ENCODE results near the gene ANAPC1. TPM values are rescaled to one million over a fixed set of nuclear protein-coding genes. Genes with fewer than 3 reads are reported as not detected.
"Not testable (repeated sequence)": the region's sequence is repeated elsewhere in the genome, so short reads cannot be mapped to it uniquely, and the experiment has no call there.

ANAPC1 gene, protein sequence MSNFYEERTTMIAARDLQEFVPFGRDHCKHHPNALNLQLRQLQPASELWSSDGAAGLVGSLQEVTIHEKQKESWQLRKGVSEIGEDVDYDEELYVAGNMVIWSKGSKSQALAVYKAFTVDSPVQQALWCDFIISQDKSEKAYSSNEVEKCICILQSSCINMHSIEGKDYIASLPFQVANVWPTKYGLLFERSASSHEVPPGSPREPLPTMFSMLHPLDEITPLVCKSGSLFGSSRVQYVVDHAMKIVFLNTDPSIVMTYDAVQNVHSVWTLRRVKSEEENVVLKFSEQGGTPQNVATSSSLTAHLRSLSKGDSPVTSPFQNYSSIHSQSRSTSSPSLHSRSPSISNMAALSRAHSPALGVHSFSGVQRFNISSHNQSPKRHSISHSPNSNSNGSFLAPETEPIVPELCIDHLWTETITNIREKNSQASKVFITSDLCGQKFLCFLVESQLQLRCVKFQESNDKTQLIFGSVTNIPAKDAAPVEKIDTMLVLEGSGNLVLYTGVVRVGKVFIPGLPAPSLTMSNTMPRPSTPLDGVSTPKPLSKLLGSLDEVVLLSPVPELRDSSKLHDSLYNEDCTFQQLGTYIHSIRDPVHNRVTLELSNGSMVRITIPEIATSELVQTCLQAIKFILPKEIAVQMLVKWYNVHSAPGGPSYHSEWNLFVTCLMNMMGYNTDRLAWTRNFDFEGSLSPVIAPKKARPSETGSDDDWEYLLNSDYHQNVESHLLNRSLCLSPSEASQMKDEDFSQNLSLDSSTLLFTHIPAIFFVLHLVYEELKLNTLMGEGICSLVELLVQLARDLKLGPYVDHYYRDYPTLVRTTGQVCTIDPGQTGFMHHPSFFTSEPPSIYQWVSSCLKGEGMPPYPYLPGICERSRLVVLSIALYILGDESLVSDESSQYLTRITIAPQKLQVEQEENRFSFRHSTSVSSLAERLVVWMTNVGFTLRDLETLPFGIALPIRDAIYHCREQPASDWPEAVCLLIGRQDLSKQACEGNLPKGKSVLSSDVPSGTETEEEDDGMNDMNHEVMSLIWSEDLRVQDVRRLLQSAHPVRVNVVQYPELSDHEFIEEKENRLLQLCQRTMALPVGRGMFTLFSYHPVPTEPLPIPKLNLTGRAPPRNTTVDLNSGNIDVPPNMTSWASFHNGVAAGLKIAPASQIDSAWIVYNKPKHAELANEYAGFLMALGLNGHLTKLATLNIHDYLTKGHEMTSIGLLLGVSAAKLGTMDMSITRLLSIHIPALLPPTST (N-terminal part only)
- 82.4 and 97.6 TPM in 2 replicates for total RNA-seq (2014; rRNA removed; shearing (Covaris generic))

- peak; percentile 93 for DNase-seq (ENCODE audit: low spot score)
These were observed at the start of gene ANAPC1 for GRCh38 chr2:111883661-111884591. Gene ANAPC1 (minus strand): TSS chr2:111884193. CDS start chr2:111880825, 3,368 bp downstream.

GRCh38 chr2:111932841-111933291 is 48.9 kb upstream of the ANAPC1 start:
- DNase-seq (ENCODE audit: low spot score), result no peak

- DNase-seq (ENCODE audit: low spot score), result no peak
These were observed 46.9 kb upstream of the ANAPC1 start for GRCh38 chr2:111930875-111931274.

DNA sequence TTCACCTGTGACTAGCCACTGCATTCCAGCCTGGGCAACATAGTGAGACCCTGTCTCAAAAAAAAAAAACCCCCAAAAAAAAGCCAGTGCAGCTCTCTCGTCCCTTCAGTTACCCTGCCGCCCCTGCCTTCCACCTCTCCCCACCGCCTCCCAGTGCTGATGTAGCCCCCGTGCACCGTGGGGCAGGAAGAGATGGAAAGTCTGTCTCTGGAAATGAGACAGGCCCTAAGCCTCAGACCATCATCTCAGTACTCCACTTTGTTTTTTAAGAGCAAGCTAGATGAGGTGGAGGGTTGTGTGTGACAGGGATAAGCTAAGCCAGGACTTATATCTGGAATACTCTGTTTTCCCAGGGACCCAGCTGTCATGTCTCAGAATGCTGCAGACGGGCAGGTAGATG is 46.4 kb upstream of the ANAPC1 start:
- DNase-seq (ENCODE audit: low spot score), result no peak

- no peak for DNase-seq (ENCODE audit: low spot score)
These were observed 43.7 kb upstream of the ANAPC1 start for GRCh38 chr2:111927723-111928122.

DNA sequence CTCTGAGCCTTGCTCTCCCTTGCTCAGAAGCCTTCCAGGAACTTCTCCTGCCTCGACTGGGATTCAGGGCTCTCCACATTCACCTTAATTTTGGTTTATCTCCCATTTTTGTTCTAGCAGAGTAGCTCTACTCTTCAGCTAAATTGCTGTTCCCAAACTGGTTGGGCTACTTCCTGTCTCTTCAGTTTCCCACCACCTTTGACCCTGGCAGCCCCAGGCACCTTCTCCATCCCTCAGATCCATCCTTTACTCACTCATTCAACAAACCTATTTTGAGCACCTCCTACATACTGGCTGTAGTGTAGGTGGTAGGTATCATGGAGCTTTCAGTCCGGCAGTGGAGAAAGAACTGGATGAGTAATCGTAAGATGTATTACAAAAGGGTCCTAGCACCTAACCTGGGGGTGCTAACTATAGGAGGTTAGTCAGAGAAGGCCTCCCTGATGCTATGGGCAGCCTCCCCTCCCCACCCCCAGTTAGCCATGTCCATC is 40.7 kb upstream of the ANAPC1 start:
- no peak for DNase-seq (ENCODE audit: low spot score)

GRCh38 chr2:111923276-111923804 is 39.3 kb upstream of the ANAPC1 start:
- no peak for DNase-seq (ENCODE audit: low spot score)

DNA sequence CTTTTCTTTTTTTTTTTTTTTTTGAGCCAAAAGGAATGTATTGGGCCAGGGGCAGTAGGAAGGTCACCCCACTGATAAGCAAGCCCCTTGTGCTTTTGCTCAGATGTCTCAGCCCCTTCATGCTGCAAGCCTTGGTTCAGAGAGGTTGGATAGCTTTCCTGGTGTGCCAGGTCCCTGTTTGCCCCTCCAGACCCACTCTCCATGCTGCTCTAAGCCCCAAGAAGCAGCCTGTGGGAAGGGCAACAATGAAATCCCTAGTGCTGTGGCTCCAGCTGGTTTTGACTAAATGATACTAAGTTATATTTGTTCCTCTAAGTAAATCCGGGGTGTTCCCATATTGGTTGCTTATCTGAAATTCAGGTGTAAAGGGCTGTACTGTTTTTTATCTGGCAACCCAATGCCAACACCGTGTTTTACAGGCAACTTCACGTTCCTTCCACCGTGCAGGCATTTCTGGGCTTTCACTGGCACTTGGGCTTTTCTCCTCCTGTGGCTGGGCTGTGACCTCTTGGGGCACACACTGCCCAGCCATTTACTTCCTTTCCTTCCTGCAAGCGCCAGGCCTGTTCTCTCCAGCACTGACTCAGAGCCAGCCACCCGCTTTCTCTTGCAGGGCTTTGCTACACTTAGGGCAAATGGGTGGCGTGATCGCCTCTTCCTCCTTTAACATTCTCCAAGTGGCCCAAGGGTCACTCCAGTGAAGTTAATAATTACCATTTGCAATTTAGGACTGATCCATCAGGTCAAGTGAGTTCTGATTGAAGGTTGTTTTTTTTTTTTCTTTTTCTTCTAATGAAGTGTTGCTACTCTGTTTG is 36.0 kb upstream of the ANAPC1 start:
- peak; percentile 96 for DNase-seq (ENCODE audit: low spot score)

DNA sequence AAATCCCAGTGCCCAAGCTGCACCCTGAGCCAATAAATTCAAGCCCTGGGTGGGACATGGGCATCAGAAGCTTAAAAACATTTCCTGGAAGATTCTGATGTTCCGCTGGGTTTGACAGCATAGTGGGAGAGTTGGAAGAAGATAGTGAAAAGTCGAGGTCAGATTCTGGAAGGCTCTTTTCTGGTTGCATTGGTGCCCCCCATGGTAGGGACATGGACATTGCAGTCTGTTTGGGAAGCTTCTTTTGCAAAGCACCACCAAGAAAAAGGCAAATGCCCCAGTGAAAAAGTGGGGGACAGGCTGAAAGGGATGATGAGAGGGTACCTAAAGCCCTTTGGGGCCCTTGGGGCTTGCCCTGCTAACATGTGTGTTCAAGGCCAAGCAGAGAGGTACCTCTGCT is 35.4 kb upstream of the ANAPC1 start:
- no peak for DNase-seq (ENCODE audit: low spot score)

GRCh38 chr2:111918383-111918806 is 34.4 kb upstream of the ANAPC1 start:
- no peak for DNase-seq (ENCODE audit: low spot score)

GRCh38 chr2:111917106-111917505 is 33.1 kb upstream of the ANAPC1 start:
- DNase-seq (ENCODE audit: low spot score), result no peak

DNA sequence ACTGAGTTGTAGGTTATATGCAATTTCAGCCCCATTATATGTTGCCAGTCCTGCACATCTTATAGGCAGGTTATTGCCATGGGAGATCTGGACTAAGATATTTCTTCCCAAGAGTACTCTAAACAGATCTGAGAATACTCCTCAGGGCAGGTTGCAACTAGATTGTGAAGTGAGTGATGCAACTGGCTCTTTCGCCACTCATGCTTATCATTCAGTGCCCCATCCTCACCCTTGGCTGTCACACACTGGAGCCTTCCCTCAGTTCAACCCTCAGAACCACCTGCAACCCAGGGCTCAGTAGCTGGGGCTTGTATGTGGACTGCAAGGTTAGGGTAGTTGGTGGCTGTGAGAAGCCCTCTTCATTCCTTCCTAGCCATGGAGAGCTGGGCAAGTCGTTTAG is 28.6 kb upstream of the ANAPC1 start:
- no peak for DNase-seq (ENCODE audit: low spot score)

- DNase-seq (ENCODE audit: low spot score), result not testable (repeated sequence)
These were observed 27.4 kb upstream of the ANAPC1 start for GRCh38 chr2:111911295-111911977.

- DNase-seq (ENCODE audit: low spot score), result no peak
These were observed 26.8 kb upstream of the ANAPC1 start for GRCh38 chr2:111910609-111911277.

DNA sequence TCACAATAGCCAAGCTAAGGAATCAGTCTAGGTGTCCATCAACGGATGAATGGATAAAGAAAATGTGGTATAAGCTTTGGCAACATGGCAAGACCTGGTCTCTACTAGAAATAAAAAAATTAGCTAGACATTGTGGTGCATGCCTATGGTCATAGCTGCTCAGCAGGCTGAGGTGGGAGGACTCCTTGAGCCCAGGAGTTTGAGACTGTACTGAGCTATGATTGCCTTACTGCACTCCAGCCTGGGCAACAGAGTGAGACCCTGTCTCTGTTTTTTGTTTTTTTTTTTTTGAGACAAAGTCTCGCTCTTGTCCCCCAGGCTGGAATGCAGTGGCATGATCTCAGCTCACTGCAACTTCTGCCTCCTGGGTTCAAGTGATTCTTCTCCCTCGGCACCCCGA is 26.0 kb upstream of the ANAPC1 start:
- not testable (repeated sequence) for DNase-seq (ENCODE audit: low spot score)

- no peak for DNase-seq (ENCODE audit: low spot score)
These were observed 25.1 kb upstream of the ANAPC1 start for GRCh38 chr2:111909079-111909478.

- DNase-seq (ENCODE audit: low spot score), result no peak
These were observed 24.6 kb upstream of the ANAPC1 start for GRCh38 chr2:111908578-111908977.
